Left lung (tissue), 10 donors: ENCODE measurements around the gene OSBPL2. TPM values are rescaled to one million over a fixed set of nuclear protein-coding genes. Genes with fewer than 3 reads are reported as not detected.

Experiments
- ATAC-seq: fragments of 200-7000 bp; cut with Tn5 transposase; one replicate; pipeline ENCODE4 v1.9.1; 2020; ENCODE audit warnings: moderate library complexity
- DNase-seq, 4 donors: peaks; one replicate each; pipeline ENCODE4 v3.0.0-alpha.2; 2013 to 2020
- H3K27ac ChIP-seq, 2 donors: fragments of 200-600 bp; sonication (generic) in 1 of 2; one replicate each; pipeline versions ENCODE4 v1.5.0 to v1.8.0; 2020 to 2021
- H3K27me3 ChIP-seq, 2 donors: fragments of 200-600 bp; sonication (generic) in 1 of 2; one replicate each; pipeline versions ENCODE4 v1.5.0 to v1.8.0; 2020 to 2021
- H3K36me3 ChIP-seq, 2 donors: fragments of 200-600 bp; sonication (generic) in 1 of 2; one replicate each; pipeline versions ENCODE4 v1.5.0 to v1.8.0; 2020 to 2021
- H3K4me1 ChIP-seq, 2 donors: fragments of 200-600 bp; one replicate each; pipeline ENCODE4 v1.8.0; 2021
- H3K4me3 ChIP-seq, 2 donors: fragments of 200-600 bp; sonication (generic) in 1 of 2; one replicate each; pipeline versions ENCODE4 v1.5.0 to v1.8.0; 2020 to 2021; ENCODE audit warnings: mild to moderate bottlenecking in 1 of 2
- H3K9me3 ChIP-seq, 2 donors: fragments of 200-600 bp; sonication (generic) in 1 of 2; one replicate each; pipeline versions ENCODE4 v1.5.0 to v1.8.0; 2020 to 2021
- CTCF ChIP-seq, 2 donors: fragments of 200-600 bp; sonication (generic) in 1 of 2; IDR thresholded peaks; one replicate each; pipeline versions ENCODE4 v1.5.0 to v1.8.0; 2021; ENCODE audit warnings: antibody characterized with exemption in 2 of 2
- intact Hi-C, 2 donors: fragments of 100-400 bp; cut with DNase I; formaldehyde crosslinking; loops; one replicate each; pipeline versions ENCODE4 v1.11.2 to v1.14.2; 2022
- polyA plus RNA-seq, 6 donors: library from polyadenylated mRNA; unstranded; fragments of 120-200 nt; gene quantifications; one replicate each; pipeline ENCODE4 v1.2.1, GENCODE V29; 2013; ENCODE audit not compliant: insufficient read length in 6 of 6
- total RNA-seq, 2 donors: library from RNA; stranded (reverse); fragmentation: NEBNext Ultra II Directional; extraction: Animal tissue kit (Norgen Biotek cat#: 25700); gene quantifications; one replicate each; pipeline ENCODE4 v1.2.1, GENCODE V29; 2021
- donor health status: DM: no; HTN: yes; CAD: no.
- donor health status: DM: no; HTN: no; CAD: no.

OSBPL2 gene
- total and polyA plus RNA-seq, 8 donors: 25.6 to 47.3 (median 32.4) TPM

- DNase-seq (peak in 1 of 4 donors; percentile 70), ATAC-seq (no peak)
- Histone ChIP-seq H3K4me1 (no peaks in the 10 kb centered on the region), H3K36me3 (peaks cover 0 to 80% of the 10 kb centered on the region in 2 donors), H3K27me3 (no peaks in the 10 kb centered on the region), H3K9me3 (no peaks in the 10 kb centered on the region), H3K27ac (no peak overlapping the region), H3K4me3 (no peak overlapping the region)
- no peak for TF ChIP-seq CTCF (IDR thresholded peaks at IDR 0.05)
- intact Hi-C loops: no loop called here
Observed at GRCh38 chr20:62318400-62319345, 80.4 kb downstream of the OSBPL2 start.

GRCh38 chr20:62319346-62319909 lies 81.1 kb downstream of the OSBPL2 start:
- peak in 1 of 4 donors; percentile 76 for DNase-seq
- H3K4me1 ChIP-seq: no peaks in the 10 kb centered on the region
- no peak overlapping the region for H3K4me3 ChIP-seq
- no peak for TF ChIP-seq CTCF (IDR thresholded peaks at IDR 0.05)
- intact Hi-C loops: no loop called here
- no peaks in the 10 kb centered on the region for H3K27me3 ChIP-seq
- H3K36me3 ChIP-seq: peaks cover 0 to 83% of the 10 kb centered on the region in 2 donors
- no peaks in the 10 kb centered on the region for H3K9me3 ChIP-seq
- H3K27ac ChIP-seq: no peak overlapping the region
- no peak for ATAC-seq

DNA sequence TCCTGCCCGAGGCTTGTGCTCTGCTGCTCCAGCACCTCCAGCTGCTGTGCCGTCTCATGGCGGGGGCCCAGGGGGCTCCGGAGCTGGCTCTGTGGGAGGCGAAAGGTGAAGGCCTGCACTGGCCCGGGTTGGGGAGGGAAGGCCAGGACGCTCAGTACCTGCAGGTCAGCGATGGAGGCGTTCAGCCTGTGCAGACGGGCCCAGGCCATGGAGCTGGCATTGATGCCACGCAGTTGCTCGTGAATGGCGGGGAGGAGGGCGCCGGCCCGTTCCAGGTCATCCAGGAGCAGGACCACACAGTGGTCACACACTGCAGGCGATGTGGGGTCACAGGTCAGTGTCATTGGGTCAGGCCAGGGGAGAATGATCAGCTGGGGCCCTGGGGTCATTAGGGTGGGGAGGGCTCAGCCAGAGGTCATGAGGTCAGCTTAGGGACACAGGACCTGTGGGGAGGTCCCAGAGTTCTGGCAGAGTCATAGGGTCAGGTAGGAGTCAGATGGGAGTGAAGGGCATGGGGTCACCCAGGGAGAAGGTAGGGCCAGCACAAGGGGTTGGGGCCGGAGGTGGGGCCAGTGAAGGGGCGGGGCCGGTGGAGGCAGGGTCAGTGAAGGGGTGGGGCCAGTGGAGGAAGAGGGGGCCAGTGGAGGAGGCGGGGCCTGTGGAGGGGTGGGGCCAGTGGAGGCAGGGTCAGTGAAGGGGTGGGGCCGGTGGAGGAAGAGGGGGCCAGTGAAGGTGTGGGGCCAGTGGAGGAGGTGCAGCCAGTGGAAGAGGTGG lies 82.4 kb downstream of the OSBPL2 start:
- Histone ChIP-seq H3K27ac (no peak overlapping the region), H3K27me3 (no peaks in the 10 kb centered on the region), H3K4me1 (no peaks in the 10 kb centered on the region), H3K4me3 (no peak overlapping the region), H3K36me3 (peaks cover 0 to 81% of the 10 kb centered on the region in 2 donors), H3K9me3 (no peaks in the 10 kb centered on the region)
- no peak for TF ChIP-seq CTCF (IDR thresholded peaks at IDR 0.05)
- intact Hi-C loops: no loop called here
- ATAC-seq (peak; percentile 20), DNase-seq (no peak)

DNA sequence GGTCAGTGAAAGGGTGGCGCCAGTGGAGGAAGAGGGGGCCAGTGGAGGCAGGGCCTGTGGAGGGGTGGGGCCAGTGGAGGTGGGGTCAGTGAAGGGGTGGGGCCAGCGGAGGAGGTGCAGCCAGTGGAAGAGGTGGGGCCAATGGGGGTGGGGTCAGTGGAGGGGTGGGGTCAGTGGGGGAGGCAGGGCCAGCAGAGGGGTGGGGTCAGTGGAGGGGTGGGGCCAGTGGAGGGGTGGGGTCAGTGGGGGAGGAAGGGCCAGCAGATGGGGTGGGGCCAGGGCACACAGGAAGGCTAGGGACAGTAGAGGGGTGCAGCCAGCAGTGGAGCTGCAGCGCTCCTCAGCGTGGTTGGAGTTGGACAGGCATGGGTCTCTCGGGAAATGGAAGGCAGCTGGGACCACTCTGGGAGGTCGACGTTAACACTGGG lies 83.2 kb downstream of the OSBPL2 start:
- H3K36me3 ChIP-seq: peaks cover 0 to 81% of the 10 kb centered on the region in 2 donors
- H3K4me3 ChIP-seq: no peak overlapping the region
- H3K9me3 ChIP-seq: no peaks in the 10 kb centered on the region
- no peak overlapping the region for H3K27ac ChIP-seq
- ATAC-seq (peak; percentile 51), DNase-seq (no peak)
- no peaks in the 10 kb centered on the region for H3K4me1 ChIP-seq
- no peak for TF ChIP-seq CTCF (IDR thresholded peaks at IDR 0.05)
- no peaks in the 10 kb centered on the region for H3K27me3 ChIP-seq
- intact Hi-C loops: no loop called here
